Osteoblast (primary cell): Measurements from ENCODE around the gene SCUBE3. TPM values are rescaled to one million over a fixed set of nuclear protein-coding genes. Genes with fewer than 3 reads are reported as not detected.

Source experiments
- DNase-seq: peaks from one replicate; pipeline ENCODE4 v3.0.0; 2011; ENCODE audit warnings: low spot score, mixed read lengths; ENCODE audit not compliant: insufficient read length; ENCODE audit errors: missing footprints
- H2AFZ ChIP-seq: 2 replicates; pipeline ENCODE4 v1.6.0; 2011; ENCODE audit warnings: mild to moderate bottlenecking, low read length
- H3K27ac ChIP-seq: 2 replicates; pipeline ENCODE4 v1.5.1; 2011; ENCODE audit warnings: mild to moderate bottlenecking, low read depth, low read length, moderate library complexity
- H3K27me3 ChIP-seq: 2 replicates; pipeline ENCODE4 v1.6.0; 2012; ENCODE audit warnings: mild to moderate bottlenecking, control low read depth, inconsistent platforms, low read length, moderate library complexity; ENCODE audit not compliant: insufficient read depth
- H3K36me3 ChIP-seq: 2 replicates; pipeline ENCODE4 v1.5.1; 2011; ENCODE audit warnings: mild to moderate bottlenecking, low read length, control low read depth, moderate library complexity; ENCODE audit not compliant: insufficient read depth
- H3K4me1 ChIP-seq: 2 replicates; pipeline ENCODE4 v1.5.1; 2011; ENCODE audit warnings: mild to moderate bottlenecking, low read length, control low read depth, moderate library complexity; ENCODE audit not compliant: insufficient read depth
- H3K4me2 ChIP-seq: 2 replicates; pipeline ENCODE4 v1.6.0; 2011; ENCODE audit warnings: mild to moderate bottlenecking, low read length; ENCODE audit not compliant: insufficient read depth
- H3K4me3 ChIP-seq: fragments of 200-600 bp; sonication (generic); 3 replicates; pipeline ENCODE4 v1.5.1; 2012; ENCODE audit warnings: mild to moderate bottlenecking, low read length, inconsistent platforms; ENCODE audit not compliant: insufficient read depth
- H3K79me2 ChIP-seq: 2 replicates; pipeline ENCODE4 v1.6.0; 2012; ENCODE audit warnings: mild to moderate bottlenecking, low read length, control low read depth, inconsistent platforms; ENCODE audit not compliant: insufficient read depth
- H3K9me3 ChIP-seq: 2 replicates; pipeline ENCODE4 v1.5.1; 2011; ENCODE audit warnings: low read depth, low read length, control low read depth
- H4K20me1 ChIP-seq: 2 replicates; pipeline ENCODE4 v1.6.0; 2012; ENCODE audit warnings: mild to moderate bottlenecking, low read length, control low read depth; ENCODE audit not compliant: insufficient read depth
- CTCF ChIP-seq: IDR thresholded peaks from 2 replicates; pipeline ENCODE4 v1.5.1; 2011; ENCODE audit warnings: mild to moderate bottlenecking, low read depth, low read length, moderate library complexity; ENCODE audit errors: extremely low read depth
- total RNA-seq: library from RNA; depleted of rRNA; stranded (reverse); fragments of >200 nt; gene quantifications from 2 replicates; pipeline ENCODE4 v1.2.3, GENCODE V29; 2012

The SCUBE3 gene
- total RNA-seq, 1 donor = 30.4 TPM

- Histone ChIP-seq H3K4me1 (no peaks in the 10 kb centered on the region), H4K20me1 (no peaks in the 10 kb centered on the region), H2AFZ (no peak overlapping the region), H3K27ac (no peak overlapping the region), H3K27me3 (no peaks in the 10 kb centered on the region), H3K79me2 (no peaks in the 10 kb centered on the region), H3K4me3 (no peak overlapping the region), H3K4me2 (no peak overlapping the region), H3K9me3 (no peaks in the 10 kb centered on the region), H3K36me3 (peaks cover 31% of the 10 kb centered on the region)
- DNase-seq = no peak
- no peak for TF ChIP-seq CTCF
These were observed 84.9 kb downstream of the SCUBE3 start for GRCh38 chr6:35298625-35299140.

- Histone ChIP-seq H3K4me3 (no peak overlapping the region), H3K4me1 (no peaks in the 10 kb centered on the region), H3K9me3 (no peaks in the 10 kb centered on the region), H3K27me3 (no peaks in the 10 kb centered on the region), H3K36me3 (peaks cover 22% of the 10 kb centered on the region), H3K4me2 (no peak overlapping the region), H4K20me1 (no peaks in the 10 kb centered on the region), H3K27ac (no peak overlapping the region), H3K79me2 (no peaks in the 10 kb centered on the region), H2AFZ (no peak overlapping the region)
- no peak for TF ChIP-seq CTCF
- DNase-seq = no peak
These were observed 85.9 kb downstream of the SCUBE3 start for GRCh38 chr6:35299674-35300073.

- Histone ChIP-seq H3K4me1 (no peaks in the 10 kb centered on the region), H3K27ac (no peak overlapping the region), H3K79me2 (no peaks in the 10 kb centered on the region), H4K20me1 (no peaks in the 10 kb centered on the region), H3K4me2 (no peak overlapping the region), H3K9me3 (no peaks in the 10 kb centered on the region), H3K27me3 (no peaks in the 10 kb centered on the region), H3K4me3 (no peak overlapping the region), H2AFZ (no peak overlapping the region), H3K36me3 (peaks cover 12% of the 10 kb centered on the region)
- no peak for TF ChIP-seq CTCF
- DNase-seq = no peak
These were observed 87.1 kb downstream of the SCUBE3 start for GRCh38 chr6:35300848-35301247.

Other genes with a start within 250 kb of the SCUBE3 start
- 0.29 and 0.72 TPM in 2 replicates for gene TCP11, start 72.6 kb upstream of the SCUBE3 start, total RNA-seq
- 19.9 and 22.7 TPM in 2 replicates for gene ZNF76, start 45.8 kb downstream of the SCUBE3 start, total RNA-seq
- 0.29 and 0.72 TPM in 2 replicates for gene DEF6, start 83.9 kb downstream of the SCUBE3 start, total RNA-seq
- 12.3 and 13.3 TPM in 2 replicates for gene PPARD, start 128.6 kb downstream of the SCUBE3 start, total RNA-seq
- gene FANCE, start 238.4 kb downstream of the SCUBE3 start, total RNA-seq = 13.8 and 16.6 TPM in 2 replicates